Muscle layer of colon (tissue), 2 donors: Measurements from ENCODE around the gene SLC17A3.

Experiments used
- H3K27ac ChIP-seq: one replicate; pipeline ENCODE4 v1.7.0; 2013; ENCODE audit warnings: low read depth, mild to moderate bottlenecking, low read length, moderate library complexity
- H3K27me3 ChIP-seq, 2 donors: one replicate each; pipeline ENCODE4 v1.7.0; 2013; ENCODE audit warnings: low read length in 2 of 2, mild to moderate bottlenecking in 2 of 2; ENCODE audit not compliant: insufficient read depth in 2 of 2, control insufficient read depth in 1 of 2
- H3K36me3 ChIP-seq: one replicate; pipeline ENCODE4 v1.7.0; 2013; ENCODE audit warnings: mild to moderate bottlenecking, low read length; ENCODE audit not compliant: insufficient read depth
- H3K4me1 ChIP-seq: one replicate; pipeline ENCODE4 v1.7.0; 2013; ENCODE audit warnings: mild to moderate bottlenecking, low read length; ENCODE audit not compliant: insufficient read depth
- H3K4me3 ChIP-seq, 2 donors: one replicate each; pipeline ENCODE4 v1.7.0; 2013; ENCODE audit warnings: low read length in 2 of 2, low read depth in 1 of 2, mild to moderate bottlenecking in 1 of 2, moderate library complexity in 1 of 2
- H3K9ac ChIP-seq: one replicate; pipeline ENCODE4 v1.7.0; 2013; ENCODE audit warnings: low read length
- H3K9me3 ChIP-seq: one replicate; pipeline ENCODE4 v1.7.0; 2013; ENCODE audit warnings: mild to moderate bottlenecking, low read length
- donor health status: abdominal sarcoma.
- donor health status: Adenocarcinoma of cecum.

SLC17A3 gene

DNA sequence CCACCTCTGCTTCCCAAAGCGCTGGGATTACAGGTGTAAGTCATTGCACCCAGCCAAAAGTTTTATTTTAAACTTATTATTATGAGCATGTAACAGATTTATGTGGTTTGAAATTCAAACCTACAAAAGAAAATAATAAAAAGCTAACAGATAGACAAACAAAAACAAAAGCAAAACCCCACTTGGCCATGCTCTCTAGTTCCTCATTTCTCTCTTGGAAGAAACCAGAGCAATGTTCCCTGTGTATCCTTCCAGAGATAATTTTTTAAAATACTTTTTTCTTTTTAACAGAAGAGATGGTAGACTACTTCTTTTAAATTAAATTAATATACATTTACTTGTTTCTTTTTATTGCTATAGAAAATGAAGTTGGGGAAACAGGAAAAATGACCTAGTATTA lies 28.0 kb upstream of the SLC17A3 start:
- no peaks in the 10 kb centered on the region for H3K27me3 ChIP-seq
- H3K9me3 ChIP-seq: no peaks in the 10 kb centered on the region
- H3K9ac ChIP-seq: no peak overlapping the region
- no peak overlapping the region for H3K4me3 ChIP-seq
- H3K36me3 ChIP-seq: no peaks in the 10 kb centered on the region
- H3K27ac ChIP-seq: no peak overlapping the region
- H3K4me1 ChIP-seq: no peaks in the 10 kb centered on the region

DNA sequence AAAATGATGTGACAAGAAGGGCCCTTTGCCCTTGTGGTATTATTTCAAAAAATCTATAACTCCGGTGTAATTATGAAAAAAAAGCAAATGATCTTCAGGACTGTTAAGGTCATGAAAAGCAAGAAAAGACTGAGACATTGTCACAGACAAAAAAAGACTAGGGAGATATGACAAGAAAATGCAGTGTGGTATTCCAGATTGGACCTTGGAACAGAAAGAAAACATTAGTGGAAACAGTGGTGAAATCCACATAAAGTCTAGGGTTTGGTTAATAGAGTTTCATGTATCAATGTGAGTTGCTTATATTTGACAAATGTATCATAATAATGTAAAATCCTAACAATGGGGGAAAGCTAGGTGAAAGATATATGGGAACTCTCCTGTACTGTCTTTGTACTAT lies 26.8 kb upstream of the SLC17A3 start:
- H3K36me3 ChIP-seq: no peaks in the 10 kb centered on the region
- H3K4me3 ChIP-seq: no peak overlapping the region
- H3K9me3 ChIP-seq: no peaks in the 10 kb centered on the region
- no peak overlapping the region for H3K27ac ChIP-seq
- H3K27me3 ChIP-seq: no peaks in the 10 kb centered on the region
- H3K4me1 ChIP-seq: no peaks in the 10 kb centered on the region
- no peak overlapping the region for H3K9ac ChIP-seq

DNA sequence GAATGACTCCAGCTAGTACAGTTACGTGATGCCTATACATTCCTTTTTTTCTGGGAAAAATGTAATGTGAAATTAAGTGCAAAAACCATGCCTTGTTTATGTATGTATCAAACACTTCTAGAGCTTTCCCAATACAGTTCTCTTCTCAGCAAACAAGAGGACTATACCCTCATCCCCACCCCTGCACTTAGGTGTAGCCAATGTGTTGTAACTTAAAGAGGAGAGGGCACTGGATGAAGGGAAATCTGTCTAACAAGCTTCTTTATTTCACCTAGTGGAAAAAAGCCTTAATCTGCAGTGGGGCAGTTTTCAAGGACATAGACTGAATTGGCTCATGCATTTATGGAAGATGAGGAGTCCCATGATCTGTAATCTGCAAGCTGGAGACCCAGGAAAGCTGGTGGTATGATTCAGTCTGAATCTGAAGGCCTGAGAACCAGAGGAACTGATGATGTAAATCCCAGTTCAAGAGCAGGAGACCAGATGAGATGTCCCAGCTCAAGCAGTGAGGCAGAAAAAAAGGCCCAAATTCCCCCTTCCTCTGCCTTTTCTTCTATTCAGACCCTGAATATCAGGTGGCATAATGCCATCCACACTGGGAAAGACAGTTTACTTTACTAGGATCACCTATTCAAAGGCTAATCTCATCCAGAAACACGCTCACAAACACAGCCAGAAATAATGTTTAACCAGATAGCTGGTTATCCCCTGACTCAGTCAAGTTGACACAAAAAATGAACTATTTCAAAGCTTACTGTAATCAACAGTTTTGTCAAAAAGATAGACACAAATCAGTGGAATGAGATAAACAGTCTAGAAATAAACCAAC lies 25.8 kb upstream of the SLC17A3 start:
- Histone ChIP-seq H3K27ac (no peak overlapping the region), H3K9me3 (no peaks in the 10 kb centered on the region), H3K9ac (no peak overlapping the region), H3K4me1 (no peaks in the 10 kb centered on the region), H3K27me3 (no peaks in the 10 kb centered on the region), H3K4me3 (no peak overlapping the region), H3K36me3 (no peaks in the 10 kb centered on the region)

DNA sequence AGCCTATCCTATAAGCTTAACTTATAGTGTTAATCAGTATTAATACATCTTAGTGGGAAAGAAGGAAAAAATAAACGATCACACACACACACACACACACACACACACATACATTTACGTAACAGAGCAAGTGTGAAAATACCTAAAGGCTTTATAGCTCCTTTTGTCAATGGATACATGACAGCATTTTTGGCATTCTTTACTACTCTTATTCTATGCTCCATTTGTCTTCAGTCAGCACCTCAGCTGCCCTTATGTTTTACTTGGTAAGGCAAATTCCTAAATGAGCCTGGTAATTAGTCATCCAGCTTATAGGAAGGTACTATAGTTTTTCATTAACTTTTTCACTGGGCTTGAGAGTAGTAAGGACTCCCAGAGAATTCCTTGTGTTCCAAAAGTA lies 25.1 kb upstream of the SLC17A3 start:
- Histone ChIP-seq H3K36me3 (no peaks in the 10 kb centered on the region), H3K4me3 (no peak overlapping the region), H3K27ac (no peak overlapping the region), H3K9me3 (no peaks in the 10 kb centered on the region), H3K9ac (no peak overlapping the region), H3K27me3 (no peaks in the 10 kb centered on the region), H3K4me1 (no peaks in the 10 kb centered on the region)

DNA sequence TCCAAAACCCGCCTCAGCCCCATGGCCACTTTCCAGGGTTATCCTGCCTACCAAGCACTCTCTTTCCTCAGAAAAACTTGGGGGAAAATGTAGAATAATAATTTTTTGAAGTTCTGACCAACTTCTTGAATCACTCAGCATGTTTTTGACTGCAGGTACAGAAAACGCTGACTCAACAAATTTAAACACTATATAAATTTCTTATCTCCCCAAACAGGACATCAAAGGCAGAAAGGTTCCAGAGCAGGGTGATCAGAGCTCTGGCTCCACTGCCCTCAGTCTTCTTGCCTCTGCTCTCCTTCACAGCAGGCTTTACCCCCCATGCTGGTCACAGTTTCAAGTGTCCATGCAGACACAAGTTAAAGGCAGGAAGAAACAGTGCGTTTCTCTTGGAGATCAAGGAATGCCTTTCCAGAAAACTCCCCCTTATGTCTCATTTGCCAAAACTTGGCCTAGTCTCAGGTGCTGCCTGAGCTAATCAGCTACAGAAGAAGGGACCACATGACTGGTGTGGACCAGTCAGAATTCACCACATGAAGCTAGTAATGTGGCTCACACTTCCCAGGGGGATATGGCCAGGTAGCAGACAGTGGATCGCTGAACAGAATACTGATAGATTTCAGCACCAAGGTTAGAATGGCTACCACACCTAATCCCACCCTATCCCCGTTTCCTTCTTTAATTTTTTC lies 24.4 kb upstream of the SLC17A3 start:
- Histone ChIP-seq H3K9me3 (no peaks in the 10 kb centered on the region), H3K9ac (no peak overlapping the region), H3K4me1 (no peaks in the 10 kb centered on the region), H3K27ac (no peak overlapping the region), H3K36me3 (no peaks in the 10 kb centered on the region), H3K27me3 (no peaks in the 10 kb centered on the region), H3K4me3 (no peak overlapping the region)

DNA sequence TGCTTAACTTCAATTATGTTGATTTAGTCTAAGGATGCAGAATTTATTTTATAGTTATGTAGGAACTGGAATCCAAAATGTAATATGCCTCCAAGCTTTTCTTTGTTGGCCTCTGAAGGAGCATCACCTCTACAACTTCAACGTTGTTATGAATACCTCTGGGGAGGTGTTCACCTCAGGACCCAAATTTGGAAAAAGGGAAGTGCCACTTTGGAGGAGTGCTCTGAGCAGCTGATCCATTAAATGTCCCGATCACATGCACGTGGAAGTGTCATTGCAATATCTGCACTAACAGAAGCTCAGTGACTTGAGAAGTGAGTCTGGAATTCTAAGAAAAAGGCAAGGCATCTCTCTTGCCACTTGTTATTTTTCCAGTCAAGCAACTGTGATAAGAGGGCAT lies 22.2 kb upstream of the SLC17A3 start:
- Histone ChIP-seq H3K36me3 (no peaks in the 10 kb centered on the region), H3K4me3 (no peak overlapping the region), H3K9me3 (no peaks in the 10 kb centered on the region), H3K4me1 (no peaks in the 10 kb centered on the region), H3K27ac (no peak overlapping the region), H3K9ac (no peak overlapping the region), H3K27me3 (no peaks in the 10 kb centered on the region)

DNA sequence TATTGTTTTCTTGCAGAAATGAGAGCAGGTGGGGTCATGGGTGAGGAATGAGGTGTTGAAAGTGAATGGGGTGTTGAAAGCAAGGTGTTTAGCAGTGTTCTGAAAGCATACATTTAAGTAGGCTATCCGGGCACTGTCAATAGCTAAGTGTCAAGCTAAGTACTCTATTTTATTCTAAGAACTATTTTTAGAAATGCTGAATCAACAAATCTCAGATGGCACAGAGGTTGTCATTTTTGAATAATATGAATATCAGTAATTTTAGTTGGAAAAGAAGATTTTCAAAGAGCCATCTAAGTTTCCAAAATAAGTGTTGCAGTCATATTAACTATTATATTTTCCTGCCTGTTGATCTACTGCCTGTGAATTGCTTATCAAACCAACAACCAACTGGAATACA lies 21.7 kb upstream of the SLC17A3 start:
- Histone ChIP-seq H3K36me3 (no peaks in the 10 kb centered on the region), H3K27ac (no peak overlapping the region), H3K9ac (no peak overlapping the region), H3K27me3 (no peaks in the 10 kb centered on the region), H3K9me3 (no peaks in the 10 kb centered on the region), H3K4me3 (no peak overlapping the region), H3K4me1 (no peaks in the 10 kb centered on the region)

DNA sequence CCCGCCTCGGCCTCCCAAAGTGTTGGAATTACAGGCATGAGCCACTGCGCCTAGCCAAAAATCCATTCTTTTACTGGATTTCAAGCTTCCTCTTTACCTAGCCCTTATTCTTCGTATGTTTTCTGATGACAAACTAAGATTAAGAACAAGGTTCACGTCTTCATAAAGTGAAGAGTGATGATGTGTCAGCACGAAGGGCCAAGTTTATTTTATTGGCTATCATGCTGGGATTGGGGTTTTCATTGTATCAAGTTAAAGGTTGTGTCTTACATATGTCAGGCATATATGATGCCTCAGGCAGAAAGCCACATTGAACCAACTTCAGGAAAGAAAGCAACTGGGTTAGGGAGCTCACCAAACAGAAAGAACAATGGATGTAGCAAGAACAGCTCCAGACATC lies 19.7 kb upstream of the SLC17A3 start:
- Histone ChIP-seq H3K27me3 (no peaks in the 10 kb centered on the region), H3K9ac (no peak overlapping the region), H3K4me1 (no peaks in the 10 kb centered on the region), H3K4me3 (no peak overlapping the region), H3K36me3 (no peaks in the 10 kb centered on the region), H3K27ac (no peak overlapping the region), H3K9me3 (no peaks in the 10 kb centered on the region)

DNA sequence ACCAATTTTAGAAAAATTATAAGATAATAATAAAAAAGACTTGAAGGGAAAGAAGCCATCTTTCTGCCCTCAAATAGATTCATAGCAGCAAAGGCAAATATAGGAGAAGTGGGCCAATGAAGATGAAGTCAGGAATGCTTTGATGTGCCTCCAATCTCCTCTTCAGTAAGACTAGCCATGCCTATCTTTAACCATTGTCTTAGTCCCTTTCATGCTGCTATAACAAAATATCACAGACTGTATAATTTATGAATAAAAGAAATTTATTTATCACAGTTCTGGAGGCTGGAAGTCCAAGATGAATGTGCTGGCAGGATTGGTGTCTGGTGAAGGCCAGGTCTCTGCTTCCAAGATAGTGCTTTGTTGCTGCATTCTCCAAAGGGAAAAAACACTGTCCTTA lies 18.8 kb upstream of the SLC17A3 start:
- Histone ChIP-seq H3K4me1 (no peaks in the 10 kb centered on the region), H3K36me3 (no peaks in the 10 kb centered on the region), H3K4me3 (no peak overlapping the region), H3K27me3 (no peaks in the 10 kb centered on the region), H3K9ac (no peak overlapping the region), H3K27ac (no peak overlapping the region), H3K9me3 (no peaks in the 10 kb centered on the region)

DNA sequence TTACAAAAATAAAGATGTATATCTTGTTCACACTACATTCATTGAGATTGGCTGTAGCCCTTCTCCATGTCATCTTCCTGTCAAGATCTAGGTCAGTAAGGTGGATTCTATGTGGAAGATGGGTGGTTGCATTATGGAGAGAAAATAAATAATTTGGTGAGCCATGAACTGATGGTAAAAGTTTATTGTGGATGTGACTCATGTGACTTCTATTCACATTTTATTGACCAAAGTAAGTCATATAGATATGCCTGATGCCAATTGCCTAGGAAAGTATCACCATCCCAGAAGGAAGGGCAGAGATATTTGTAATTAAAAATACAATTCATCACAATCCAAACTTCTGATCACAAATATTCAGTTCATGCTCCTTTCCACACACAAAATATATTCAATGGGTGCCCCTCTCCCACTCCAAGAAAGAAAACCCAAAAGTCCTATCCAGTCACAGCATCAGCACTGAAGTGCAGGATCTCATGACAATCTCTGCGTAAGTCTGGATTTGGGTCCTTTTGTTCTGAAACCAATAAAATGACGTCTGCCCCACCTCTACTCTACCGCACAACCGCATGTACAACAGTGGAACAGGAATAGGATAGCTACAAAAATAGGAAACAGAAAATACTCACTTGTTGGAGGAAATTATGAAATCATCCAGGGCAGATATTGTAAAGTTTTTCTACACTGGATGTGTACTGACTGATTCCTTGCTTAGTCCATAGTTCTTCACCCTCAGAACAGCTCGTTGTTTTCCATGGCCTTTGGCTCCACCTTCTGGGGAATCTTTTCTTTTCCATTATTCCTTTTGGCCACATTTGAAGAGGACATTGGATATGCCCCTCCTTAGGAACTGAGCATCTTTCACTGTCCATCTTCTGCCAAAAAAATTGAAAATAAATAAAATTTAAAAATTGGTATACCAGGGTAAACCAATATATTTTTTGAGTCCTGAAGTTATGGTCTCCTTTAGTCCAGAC lies 16.1 kb upstream of the SLC17A3 start:
- Histone ChIP-seq H3K36me3 (no peaks in the 10 kb centered on the region), H3K4me3 (no peak overlapping the region), H3K27me3 (no peaks in the 10 kb centered on the region), H3K4me1 (no peaks in the 10 kb centered on the region), H3K27ac (no peak overlapping the region), H3K9me3 (no peaks in the 10 kb centered on the region), H3K9ac (no peak overlapping the region)

DNA sequence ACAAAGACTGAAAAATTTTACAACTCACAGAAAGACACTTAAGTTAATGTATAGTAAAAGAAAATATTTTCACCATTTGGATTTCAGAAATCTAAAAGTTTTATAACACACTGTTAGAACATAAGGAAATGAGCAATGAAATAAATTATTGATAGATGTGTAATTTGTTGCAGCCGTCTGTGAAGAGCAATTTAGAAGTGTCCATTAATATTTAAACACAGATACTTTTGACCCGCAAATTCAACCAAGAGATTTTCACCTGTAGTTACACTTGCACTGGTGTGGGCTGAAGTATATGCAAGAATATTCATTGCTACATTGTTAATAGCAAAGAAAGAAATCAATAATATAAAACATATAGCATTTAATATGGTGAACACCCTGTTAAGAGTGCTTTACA lies 14.6 kb upstream of the SLC17A3 start:
- Histone ChIP-seq H3K4me1 (no peaks in the 10 kb centered on the region), H3K27ac (no peak overlapping the region), H3K4me3 (no peak overlapping the region), H3K9ac (no peak overlapping the region), H3K36me3 (no peaks in the 10 kb centered on the region), H3K27me3 (no peaks in the 10 kb centered on the region), H3K9me3 (no peaks in the 10 kb centered on the region)
